ENCODE measurements around the gene FAM210A. TPM values are rescaled to one million over a fixed set of nuclear protein-coding genes. Genes with fewer than 3 reads are reported as not detected.

Gene FAM210A
- total RNA-seq, 2 donors from 2014 or later: 5.4 to 6.6 TPM

DNA sequence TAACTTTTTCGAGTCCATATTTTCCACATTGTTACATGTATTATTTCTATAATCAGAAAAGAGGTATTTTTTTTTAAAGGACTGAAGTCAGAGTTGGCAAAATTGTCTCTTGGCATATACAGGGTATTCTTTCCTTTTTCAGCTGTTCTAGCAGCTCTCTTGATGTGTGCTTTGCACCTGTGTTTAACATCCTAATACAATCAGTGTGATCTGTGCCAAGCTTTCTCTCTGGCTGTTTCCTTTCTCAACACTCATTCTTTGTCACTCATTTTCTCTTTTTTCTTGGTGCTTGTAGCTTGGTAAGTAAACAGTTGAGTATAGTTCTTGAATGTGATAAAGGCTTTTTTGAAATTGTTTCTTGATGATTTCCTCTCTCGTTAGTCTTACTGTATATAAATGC lies 9.3 kb upstream of the FAM210A start:
- no peaks in the 10 kb centered on the region for H3K9me3 ChIP-seq
- H3K4me1 ChIP-seq: no peaks in the 10 kb centered on the region
- ATAC-seq: no peak
- no peaks in the 10 kb centered on the region for H3K27me3 ChIP-seq
- intact Hi-C loops (cut with DNase I): no loop called here
- H3K4me3 ChIP-seq: no peak overlapping the region
- no peak for DNase-seq
- no peak for TF ChIP-seq POLR2A (IDR thresholded peaks at IDR 0.05)
- TF ChIP-seq, protein P1, sequence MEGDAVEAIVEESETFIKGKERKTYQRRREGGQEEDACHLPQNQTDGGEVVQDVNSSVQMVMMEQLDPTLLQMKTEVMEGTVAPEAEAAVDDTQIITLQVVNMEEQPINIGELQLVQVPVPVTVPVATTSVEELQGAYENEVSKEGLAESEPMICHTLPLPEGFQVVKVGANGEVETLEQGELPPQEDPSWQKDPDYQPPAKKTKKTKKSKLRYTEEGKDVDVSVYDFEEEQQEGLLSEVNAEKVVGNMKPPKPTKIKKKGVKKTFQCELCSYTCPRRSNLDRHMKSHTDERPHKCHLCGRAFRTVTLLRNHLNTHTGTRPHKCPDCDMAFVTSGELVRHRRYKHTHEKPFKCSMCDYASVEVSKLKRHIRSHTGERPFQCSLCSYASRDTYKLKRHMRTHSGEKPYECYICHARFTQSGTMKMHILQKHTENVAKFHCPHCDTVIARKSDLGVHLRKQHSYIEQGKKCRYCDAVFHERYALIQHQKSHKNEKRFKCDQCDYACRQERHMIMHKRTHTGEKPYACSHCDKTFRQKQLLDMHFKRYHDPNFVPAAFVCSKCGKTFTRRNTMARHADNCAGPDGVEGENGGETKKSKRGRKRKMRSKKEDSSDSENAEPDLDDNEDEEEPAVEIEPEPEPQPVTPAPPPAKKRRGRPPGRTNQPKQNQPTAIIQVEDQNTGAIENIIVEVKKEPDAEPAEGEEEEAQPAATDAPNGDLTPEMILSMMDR (IDR thresholded peaks at IDR 0.05): no peak
- H3K27ac ChIP-seq: no peak overlapping the region
- 87 to 96% methylated on average over 2 of the region's 2 CpGs for WGBS, 2 donors
- peaks cover 8 to 10% of the 10 kb centered on the region in 2 donors for H3K36me3 ChIP-seq (replicated peaks in 1 of 2; ENCODE audit: insufficient read depth in 1 of 2, low read depth in 2 of 2)

GRCh38 chr18:13730481-13730880 lies 4.1 kb upstream of the FAM210A start:
- DNase-seq (no peak), ATAC-seq (no peak)
- TF ChIP-seq POLR2A (IDR thresholded peaks at IDR 0.05): no peak
- TF ChIP-seq, protein P1 (IDR thresholded peaks at IDR 0.05): no peak
- WGBS, 2 donors: 68 to 85% methylated on average over 1 of the region's 1 CpG
- H3K9me3 ChIP-seq: no peaks in the 10 kb centered on the region
- H3K27ac ChIP-seq: no peak overlapping the region
- no peak overlapping the region for H3K4me3 ChIP-seq
- H3K4me1 ChIP-seq: peaks cover 18% of the 10 kb centered on the region
- intact Hi-C loops (cut with DNase I): no loop called here
- no peaks in the 10 kb centered on the region for H3K27me3 ChIP-seq
- no peaks in the 10 kb centered on the region for H3K36me3 ChIP-seq (replicated peaks in 1 of 2; ENCODE audit: insufficient read depth in 1 of 2, low read depth in 2 of 2)

DNA sequence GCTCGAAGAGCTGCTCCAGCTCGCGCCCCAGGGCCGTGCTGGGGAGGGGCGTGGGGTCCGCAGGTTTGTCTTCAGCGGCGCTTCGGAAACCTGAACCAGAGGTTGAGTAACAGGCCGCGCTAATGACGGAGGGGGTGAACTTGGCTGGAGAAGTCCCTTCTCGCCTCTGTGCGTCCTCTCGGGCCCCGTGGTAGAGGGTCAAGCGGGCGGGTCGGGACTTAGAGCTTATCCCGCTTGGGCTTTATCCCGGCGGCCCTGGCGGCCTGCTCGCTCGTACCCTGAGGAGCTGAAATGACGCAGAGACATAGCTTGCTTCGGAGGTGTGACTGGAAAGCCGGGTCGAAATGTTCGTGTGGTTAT lies 594 bp upstream of the FAM210A start:
- TF ChIP-seq POLR2A (IDR thresholded peaks at IDR 0.05): no peak
- TF ChIP-seq, protein P1 (IDR thresholded peaks at IDR 0.05): no peak
- WGBS, 2 donors: 0 to 1% methylated on average over 24 to 30 of the region's 30 CpGs
- Histone ChIP-seq H3K9me3 (no peaks in the 10 kb centered on the region), H3K4me1 (peaks cover 31% of the 10 kb centered on the region), H3K27me3 (no peaks in the 10 kb centered on the region), H3K4me3 (peak overlapping the region; percentile 83 to 95), H3K36me3 (replicated peaks in 1 of 2; ENCODE audit: insufficient read depth in 1 of 2, low read depth in 2 of 2) (no peaks in the 10 kb centered on the region), H3K27ac (peak overlapping the region; percentile 18 to 96 (median 84))
- DNase-seq: peak; percentile 44 to 53 (median 48)
- intact Hi-C loops (cut with DNase I): no loop called here
- ATAC-seq: peak; percentile 50

DNA sequence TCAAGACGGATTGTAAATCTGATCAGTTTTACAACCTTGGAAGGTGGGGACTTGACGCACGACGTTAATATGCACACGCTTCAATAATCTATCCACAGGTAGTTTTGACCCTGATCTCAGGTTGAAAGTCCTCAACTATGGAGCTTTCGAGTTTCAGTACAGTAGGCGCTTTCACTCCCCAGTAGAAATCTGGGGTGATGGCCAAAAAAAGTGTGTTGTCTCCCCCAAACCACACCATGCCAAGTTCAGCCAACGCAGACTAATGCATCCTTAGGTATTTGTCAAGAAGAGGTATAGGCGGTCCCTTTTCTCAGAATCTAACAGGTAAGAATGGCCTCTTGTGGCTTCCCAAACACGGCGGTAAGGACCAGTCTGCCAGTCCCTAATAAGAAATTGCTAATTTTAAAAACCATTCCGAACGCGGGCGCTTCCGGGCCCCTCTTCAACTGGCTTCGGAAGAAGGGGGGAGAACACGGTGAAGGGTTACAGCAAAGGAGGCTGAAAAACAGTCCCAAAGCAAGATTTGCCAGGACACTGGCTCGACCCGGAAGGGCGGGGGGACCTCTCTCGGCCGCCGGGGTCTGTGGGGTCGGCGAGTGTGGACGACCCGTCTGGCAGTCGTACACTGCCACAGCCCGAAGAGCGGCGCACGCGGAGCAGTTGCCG lies 659 bp downstream of the FAM210A start:
- H3K27me3 ChIP-seq: no peaks in the 10 kb centered on the region
- no peak for ATAC-seq
- peak overlapping the region in 3 of 4 donors; percentile 75 to 96 (median 92) for H3K27ac ChIP-seq
- no peaks in the 10 kb centered on the region for H3K36me3 ChIP-seq (replicated peaks in 1 of 2; ENCODE audit: insufficient read depth in 1 of 2, low read depth in 2 of 2)
- peak overlapping the region; percentile 83 to 95 for H3K4me3 ChIP-seq
- TF ChIP-seq, protein P1 (IDR thresholded peaks at IDR 0.05): no peak
- no peak for TF ChIP-seq POLR2A (IDR thresholded peaks at IDR 0.05)
- 2 to 5% methylated on average over 18 to 31 of the region's 35 CpGs for WGBS, 2 donors
- intact Hi-C loops (cut with DNase I): no loop called here
- H3K9me3 ChIP-seq: no peaks in the 10 kb centered on the region
- H3K4me1 ChIP-seq: peaks cover 31% of the 10 kb centered on the region
- peak in 2 of 4 donors; percentile 2 to 9 for DNase-seq

GRCh38 chr18:13720847-13721246 lies 5.5 kb downstream of the FAM210A start:
- intact Hi-C loops (cut with DNase I): no loop called here
- ATAC-seq: no peak

More at GRCh38 chr18:13720847-13721246, 5.5 kb downstream of the FAM210A start:
- DNase-seq: no peak
- no peaks in the 10 kb centered on the region for H3K27me3 ChIP-seq
- TF ChIP-seq, protein P1 (IDR thresholded peaks at IDR 0.05): no peak
- TF ChIP-seq POLR2A (IDR thresholded peaks at IDR 0.05): no peak
- no peaks in the 10 kb centered on the region for H3K36me3 ChIP-seq (replicated peaks in 1 of 2; ENCODE audit: insufficient read depth in 1 of 2, low read depth in 2 of 2)
- H3K27ac ChIP-seq: no peak overlapping the region
- H3K4me1 ChIP-seq: peaks cover 15% of the 10 kb centered on the region
- H3K4me3 ChIP-seq: no peak overlapping the region
- WGBS, 2 donors: 72 to 75% methylated on average over 1 of the region's 1 CpG
- no peaks in the 10 kb centered on the region for H3K9me3 ChIP-seq

Measured in body of pancreas (tissue), 4 donors.